Measurements from ENCODE around the gene UCN. TPM values are rescaled to one million over a fixed set of nuclear protein-coding genes. Genes with fewer than 3 reads are reported as not detected.

UCN gene, protein sequence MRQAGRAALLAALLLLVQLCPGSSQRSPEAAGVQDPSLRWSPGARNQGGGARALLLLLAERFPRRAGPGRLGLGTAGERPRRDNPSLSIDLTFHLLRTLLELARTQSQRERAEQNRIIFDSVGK
- total RNA-seq = 1.1 and 1.2 TPM in 2 replicates

DNA sequence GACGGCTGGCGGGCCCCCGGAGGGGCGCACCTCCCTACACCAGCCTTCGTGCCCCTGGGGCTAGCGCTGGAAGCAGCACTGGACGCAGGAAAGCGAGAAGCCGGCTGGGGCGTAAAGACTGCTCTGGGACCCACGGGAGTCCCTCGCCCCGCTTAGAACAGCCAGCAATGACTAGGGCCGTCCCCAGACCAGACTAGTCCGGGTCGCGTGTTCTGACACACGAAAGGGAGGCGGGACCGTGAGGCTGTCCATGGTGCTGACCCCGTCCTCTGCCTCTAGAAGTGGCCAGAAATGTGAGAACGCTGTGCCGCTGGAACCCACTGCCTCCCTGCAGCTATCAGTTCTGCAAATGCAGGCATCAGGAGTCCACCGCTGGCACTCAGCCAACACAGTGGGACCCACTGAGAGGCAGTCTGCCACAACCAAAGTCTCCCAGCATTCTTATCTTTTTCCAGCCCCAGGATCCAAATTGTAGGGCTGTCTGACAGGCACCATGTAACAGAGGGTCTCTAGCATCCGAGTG lies at the start of gene UCN:
Gene UCN, minus strand, starts transcription at position 87 of the 523 bp plus-strand sequence. CDS start 550 bp downstream, outside the sequence.

DNA sequence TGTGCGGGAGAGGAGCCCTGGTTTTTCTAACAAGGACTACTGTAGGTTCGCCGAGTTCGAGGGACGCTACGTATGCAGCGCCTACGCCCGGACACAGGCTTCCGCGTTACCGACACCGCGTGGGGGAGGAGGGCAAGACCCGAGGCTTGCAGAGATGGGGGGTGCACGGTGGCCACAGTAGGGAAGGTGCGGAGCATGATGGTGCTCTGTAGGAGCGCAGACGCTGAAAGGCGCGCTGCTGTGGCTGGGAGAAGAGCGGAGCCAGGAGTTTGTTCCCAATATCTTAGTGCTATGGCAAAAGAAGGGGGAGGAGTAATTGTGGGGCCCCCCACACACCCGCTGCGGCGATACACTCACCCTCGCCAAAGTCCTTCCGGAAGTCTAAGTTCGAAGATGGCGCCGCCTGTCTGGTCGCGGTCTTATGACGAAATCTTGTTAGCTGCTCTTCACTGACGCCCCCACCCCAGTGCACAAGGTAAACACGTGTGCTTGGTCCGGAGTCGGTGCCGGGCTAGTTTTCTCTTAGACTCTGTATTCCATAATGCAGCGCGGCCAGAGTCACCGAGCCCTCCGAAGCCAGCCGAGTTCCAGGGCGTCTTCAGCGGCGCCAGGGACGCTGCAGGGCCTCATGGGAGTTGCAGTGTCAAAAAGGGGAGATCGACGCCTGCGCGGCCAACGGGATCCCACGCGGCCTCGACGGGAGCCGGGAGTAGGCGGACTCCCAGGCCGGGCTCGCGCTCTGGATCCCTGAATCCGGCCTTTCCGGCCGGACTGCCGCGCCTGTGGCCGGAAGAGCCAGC lies 48.3 kb upstream of the UCN start, which contains the start of gene GTF3C2:
Gene GTF3C2, minus strand, starts transcription at position 383 of the 800 bp plus-strand sequence. CDS start 13,210 bp downstream, outside the sequence.

DNA sequence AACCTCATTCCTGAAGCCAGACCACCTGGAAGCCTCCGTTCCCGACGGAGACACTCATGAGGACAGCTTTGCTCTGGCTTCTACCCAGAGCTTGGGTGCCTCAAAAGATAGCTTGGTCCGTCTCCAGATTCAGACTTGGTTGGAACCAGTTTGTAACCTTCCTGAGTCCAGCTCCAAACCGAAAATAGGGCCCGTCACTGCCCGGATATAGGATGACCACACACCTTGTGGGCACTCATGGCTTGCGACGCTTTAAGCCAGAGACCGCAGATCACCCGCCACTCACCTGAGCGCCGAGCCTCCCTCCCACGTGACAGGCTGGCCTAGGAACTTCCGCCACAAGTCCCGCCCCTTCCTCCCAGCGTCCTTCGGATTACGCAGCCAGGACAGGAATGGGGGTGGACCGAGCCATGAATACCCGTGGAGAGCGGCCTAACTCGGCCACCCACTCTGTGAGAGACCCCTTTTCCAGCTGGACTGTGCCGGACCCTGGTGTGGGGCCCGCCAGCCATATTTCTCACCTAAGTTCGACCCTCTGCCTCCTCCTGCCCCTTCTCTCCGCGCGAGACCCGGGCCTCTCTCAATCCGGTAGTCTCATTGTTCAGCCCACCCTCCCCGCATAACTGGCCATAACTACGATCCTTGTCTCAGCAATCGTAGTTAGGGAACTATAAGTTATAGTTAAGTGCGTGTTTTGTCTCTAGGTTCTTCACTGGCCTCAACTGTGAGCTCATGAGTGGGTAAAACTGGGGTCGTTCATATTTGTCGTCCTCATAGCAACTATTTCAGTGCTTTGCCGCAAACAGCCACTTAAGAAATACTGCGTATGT lies 14.7 kb upstream of the UCN start, which contains the start of gene MPV17:
Gene MPV17, minus strand, starts transcription at position 332 of the 830 bp plus-strand sequence. CDS start 580 bp downstream, outside the sequence.

DNA sequence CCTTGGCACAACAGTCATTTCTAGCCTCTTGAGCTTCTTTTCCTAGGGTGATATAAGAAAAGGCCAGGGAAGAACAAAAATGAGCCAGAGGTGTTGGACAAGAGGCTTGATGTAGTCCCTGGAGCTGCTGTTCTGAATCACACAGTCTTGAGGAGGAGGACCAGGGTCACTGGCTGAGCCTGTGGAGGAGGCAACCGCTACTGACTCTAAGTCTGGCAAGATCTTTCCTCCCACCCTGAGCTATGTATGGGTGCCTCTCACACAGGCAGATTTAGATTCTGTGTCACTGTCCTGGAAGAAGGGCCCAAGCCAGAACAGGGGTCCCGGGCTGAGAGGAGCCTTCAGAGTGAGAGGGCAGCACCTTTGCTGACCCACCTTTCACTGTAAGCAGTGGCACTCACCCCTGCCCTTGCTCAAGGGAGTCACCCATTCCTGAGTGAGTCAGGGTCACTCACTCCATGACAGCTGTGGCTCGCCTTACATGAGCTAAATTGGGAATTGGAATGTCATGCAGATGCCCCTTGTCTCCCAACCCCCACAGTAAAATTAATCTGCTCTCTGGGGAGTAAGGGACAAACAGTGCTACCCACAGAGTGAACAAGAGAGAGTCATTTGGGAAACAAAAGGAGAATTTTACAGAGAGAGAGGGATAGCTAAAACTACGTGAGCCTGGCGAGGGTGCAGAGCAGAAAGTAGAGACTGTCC lies 26.2 kb downstream of the UCN start, which contains the start of gene TRIM54:
Gene TRIM54, plus strand, starts transcription at position 575 of the 705 bp plus-strand sequence. CDS start 303 bp downstream, outside the sequence.

DNA sequence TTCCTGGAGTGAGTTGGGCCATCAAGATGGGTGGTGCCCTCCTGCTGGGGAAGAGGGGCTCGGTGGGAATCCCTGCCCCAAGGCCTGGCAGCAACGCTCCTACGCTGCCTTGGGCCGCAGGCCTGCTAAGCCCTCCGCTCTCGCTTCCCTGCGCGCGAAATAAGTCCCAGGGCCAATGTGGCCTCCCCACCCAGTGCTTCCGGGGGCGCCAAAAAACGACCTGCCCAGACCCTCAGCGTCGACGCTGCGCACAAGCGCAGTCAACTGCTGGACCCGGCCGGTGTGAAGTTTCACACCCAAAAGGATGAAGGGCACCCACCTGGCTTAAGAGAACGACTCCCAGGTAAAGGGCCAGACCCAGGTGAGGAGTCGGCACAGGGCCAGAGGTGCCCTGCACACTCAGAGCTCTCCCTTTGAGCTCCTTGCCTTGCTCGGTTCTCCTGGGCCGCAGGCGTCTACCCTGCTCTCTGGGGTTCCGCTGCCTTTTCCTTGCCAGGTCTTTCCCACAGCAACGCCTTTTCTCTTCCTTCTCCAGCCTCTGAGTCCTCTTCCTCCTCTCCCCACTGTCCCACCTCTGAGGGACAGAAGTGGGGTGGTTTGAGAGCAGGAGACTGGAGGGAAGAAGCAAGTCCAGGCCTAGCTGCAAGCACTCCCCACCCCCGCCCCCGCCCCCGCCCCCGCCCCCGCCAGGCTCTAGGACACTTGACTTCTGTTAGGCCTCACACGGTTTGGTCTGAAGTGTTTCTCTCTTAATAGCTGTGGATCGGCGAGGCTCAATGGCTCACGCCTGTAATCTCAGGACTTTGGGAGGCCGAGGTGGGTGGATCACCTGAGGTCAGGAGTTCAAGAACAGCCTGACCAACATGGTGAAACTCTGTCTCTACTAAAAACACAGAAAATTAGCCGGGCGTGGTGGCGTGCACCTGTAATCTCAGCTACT lies 32.8 kb downstream of the UCN start, which contains the start of gene DNAJC5G:
Gene DNAJC5G, plus strand, starts transcription at position 223 of the 940 bp plus-strand sequence. CDS start 1,296 bp downstream, outside the sequence.

DNA sequence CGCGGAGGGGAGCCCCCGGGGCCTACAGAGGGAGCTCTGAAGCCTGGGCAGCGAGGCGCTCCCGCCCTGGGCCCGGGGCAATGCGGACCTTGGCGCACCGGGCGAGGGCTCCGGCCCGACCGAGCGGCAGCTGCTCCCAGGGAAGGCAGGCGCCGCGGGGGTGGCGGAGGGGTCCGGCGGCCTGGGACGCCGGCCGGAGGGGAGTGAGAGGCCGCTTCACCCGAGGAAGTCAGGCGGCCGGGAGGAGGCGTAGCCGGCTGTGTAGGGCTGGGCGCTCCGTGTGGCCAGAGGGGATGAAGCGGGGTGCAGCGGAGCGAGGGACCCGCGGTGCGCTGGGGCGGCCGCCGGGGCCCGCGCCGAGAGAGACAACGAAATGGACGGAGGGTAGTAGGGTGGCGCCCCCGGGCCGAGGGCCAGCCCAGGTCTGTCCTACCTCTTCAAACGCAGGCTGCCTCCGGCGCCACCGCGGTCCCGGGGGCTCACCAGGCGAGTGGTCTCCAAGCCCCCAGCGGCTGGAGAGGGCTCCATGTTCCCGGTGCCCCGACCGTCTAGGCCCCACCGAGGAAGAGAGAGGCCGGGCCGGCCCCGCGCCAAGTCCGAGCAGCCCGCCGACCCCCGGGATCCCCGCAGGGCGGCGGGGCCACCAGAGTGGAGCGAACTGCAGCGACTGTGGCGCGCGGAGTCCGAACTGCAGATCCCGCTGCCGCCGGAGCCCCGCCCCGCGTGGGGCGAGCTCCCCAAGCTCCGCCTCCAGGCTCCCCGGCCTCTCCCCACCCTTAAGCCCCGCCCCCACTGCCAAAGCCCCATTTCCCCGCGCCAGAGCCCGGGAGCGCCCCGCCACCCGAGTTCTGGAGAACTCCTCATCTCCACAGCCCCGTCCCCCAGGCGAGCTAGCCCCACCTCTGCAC lies 45.6 kb downstream of the UCN start, which contains the start of gene SLC30A3:
Gene SLC30A3, minus strand, starts transcription at position 669 of the 908 bp plus-strand sequence. Its CDS starts 141 bp downstream, at position 528.

Other genes with a start within 250 kb of the UCN start
- gene OST4, start 236.8 kb downstream of the UCN start, total RNA-seq = 215 and 321 TPM in 2 replicates
- 661 and 781 TPM in 2 replicates for gene EMILIN1, start 229.8 kb downstream of the UCN start, total RNA-seq
- gene KHK, start 221.7 kb downstream of the UCN start, total RNA-seq = 1.1 TPM in 1 of 2 replicates, not detected in the other
- 9.6 and 12.3 TPM in 2 replicates for gene CGREF1, start 189.3 kb downstream of the UCN start, total RNA-seq
- gene ABHD1, start 184.6 kb downstream of the UCN start, total RNA-seq = 0.06 TPM in 1 of 2 replicates, not detected in the other
- gene PREB, start 173.8 kb downstream of the UCN start, total RNA-seq = 54.4 and 60.6 TPM in 2 replicates
- not detected in 2 replicates for gene PRR30, start 169.0 kb downstream of the UCN start, total RNA-seq
- 0.10 and 0.44 TPM in 2 replicates for gene TCF23, start 159.4 kb downstream of the UCN start, total RNA-seq
- 157 and 193 TPM in 2 replicates for gene ATRAID, start 96.4 kb downstream of the UCN start, total RNA-seq
- gene SLC5A6, start 96.2 kb downstream of the UCN start, total RNA-seq = 12.2 and 13.5 TPM in 2 replicates
- 27.5 and 30.3 TPM in 2 replicates for gene CAD, start 91.1 kb downstream of the UCN start, total RNA-seq
- 0.06 and 0.10 TPM in 2 replicates for gene SLC30A3, start 45.4 kb downstream of the UCN start, total RNA-seq
- gene DNAJC5G, start 33.0 kb downstream of the UCN start, total RNA-seq = not detected in 2 replicates
- gene TRIM54, start 26.0 kb downstream of the UCN start, total RNA-seq = not detected in 2 replicates
- 123 and 139 TPM in 2 replicates for gene MPV17, start 14.7 kb upstream of the UCN start, total RNA-seq
- 23.2 and 28.6 TPM in 2 replicates for gene GTF3C2, start 48.3 kb upstream of the UCN start, total RNA-seq
- 28.6 and 35.0 TPM in 2 replicates for gene EIF2B4, start 61.9 kb upstream of the UCN start, total RNA-seq
- 87.7 and 96.2 TPM in 2 replicates for gene SNX17, start 62.2 kb upstream of the UCN start, total RNA-seq
- 3.0 and 5.4 TPM in 2 replicates for gene ZNF513, start 72.3 kb upstream of the UCN start, total RNA-seq
- 51.3 and 53.0 TPM in 2 replicates for gene PPM1G, start 101.1 kb upstream of the UCN start, total RNA-seq
- gene NRBP1, start 120.2 kb upstream of the UCN start, total RNA-seq = 74.3 and 82.3 TPM in 2 replicates
- gene KRTCAP3, start 133.9 kb upstream of the UCN start, total RNA-seq = not detected in 2 replicates
- gene IFT172, start 181.3 kb upstream of the UCN start, total RNA-seq = 10.6 and 21.5 TPM in 2 replicates
- 30.8 and 42.8 TPM in 2 replicates for gene FNDC4, start 186.8 kb upstream of the UCN start, total RNA-seq
- 0.34 and 0.44 TPM in 2 replicates for gene GCKR, start 188.4 kb upstream of the UCN start, total RNA-seq